HG02610 (cell line): ENCODE data around the gene NCAM2.

ENCODE experiments used
- ATAC-seq: cut with Tn5 transposase; IDR thresholded peaks from one replicate; pipeline ENCODE4 v1.9.1; 2021; ENCODE audit warnings: mild to moderate bottlenecking, moderate library complexity; ENCODE audit not compliant: unreplicated experiment

The NCAM2 gene

GRCh38 chr21:21025742-21026141 lies 27.5 kb downstream of the NCAM2 start:
- no peak for ATAC-seq

GRCh38 chr21:21028275-21028820 lies 30.1 kb downstream of the NCAM2 start:
- no peak for ATAC-seq

GRCh38 chr21:21029164-21029563 lies 31.0 kb downstream of the NCAM2 start:
- ATAC-seq: no peak

GRCh38 chr21:21030311-21030710 lies 32.1 kb downstream of the NCAM2 start:
- no peak for ATAC-seq

- ATAC-seq: no peak
Observed at GRCh38 chr21:21034036-21034435, 35.8 kb downstream of the NCAM2 start.

- ATAC-seq: no peak
Observed at GRCh38 chr21:21039624-21040170, 41.5 kb downstream of the NCAM2 start.

GRCh38 chr21:21045518-21045917 lies 47.3 kb downstream of the NCAM2 start:
- no peak for ATAC-seq

GRCh38 chr21:21046063-21046462 lies 47.9 kb downstream of the NCAM2 start:
- no peak for ATAC-seq

- no peak for ATAC-seq
Observed at GRCh38 chr21:21051109-21052055, 53.2 kb downstream of the NCAM2 start.

GRCh38 chr21:21052672-21053071 lies 54.5 kb downstream of the NCAM2 start:
- no peak for ATAC-seq

GRCh38 chr21:21057349-21058062 lies 59.3 kb downstream of the NCAM2 start:
- ATAC-seq: no peak

GRCh38 chr21:21063828-21064227 lies 65.6 kb downstream of the NCAM2 start:
- ATAC-seq: no peak

- ATAC-seq: no peak
Observed at GRCh38 chr21:21064353-21064752, 66.1 kb downstream of the NCAM2 start.

GRCh38 chr21:21067375-21067774 lies 69.2 kb downstream of the NCAM2 start:
- no peak for ATAC-seq

- no peak for ATAC-seq
Observed at GRCh38 chr21:21074305-21074704, 76.1 kb downstream of the NCAM2 start.

- no peak for ATAC-seq
Observed at GRCh38 chr21:21076051-21076450, 77.8 kb downstream of the NCAM2 start.

GRCh38 chr21:21076491-21076890 lies 78.3 kb downstream of the NCAM2 start:
- ATAC-seq: no peak

GRCh38 chr21:21079646-21080045 lies 81.4 kb downstream of the NCAM2 start:
- no peak for ATAC-seq

- ATAC-seq: no peak
Observed at GRCh38 chr21:21084179-21084578, 86.0 kb downstream of the NCAM2 start.

- ATAC-seq: no peak
Observed at GRCh38 chr21:21085206-21085605, 87.0 kb downstream of the NCAM2 start.

GRCh38 chr21:21096956-21097355 lies 98.7 kb downstream of the NCAM2 start:
- ATAC-seq: no peak
